ENCODE results near the gene GEMIN5. TPM values are rescaled to one million over a fixed set of nuclear protein-coding genes. Genes with fewer than 3 reads are reported as not detected.

Gene GEMIN5
- total RNA-seq, 1 donor from 2014 or later = 20.9 TPM

DNA sequence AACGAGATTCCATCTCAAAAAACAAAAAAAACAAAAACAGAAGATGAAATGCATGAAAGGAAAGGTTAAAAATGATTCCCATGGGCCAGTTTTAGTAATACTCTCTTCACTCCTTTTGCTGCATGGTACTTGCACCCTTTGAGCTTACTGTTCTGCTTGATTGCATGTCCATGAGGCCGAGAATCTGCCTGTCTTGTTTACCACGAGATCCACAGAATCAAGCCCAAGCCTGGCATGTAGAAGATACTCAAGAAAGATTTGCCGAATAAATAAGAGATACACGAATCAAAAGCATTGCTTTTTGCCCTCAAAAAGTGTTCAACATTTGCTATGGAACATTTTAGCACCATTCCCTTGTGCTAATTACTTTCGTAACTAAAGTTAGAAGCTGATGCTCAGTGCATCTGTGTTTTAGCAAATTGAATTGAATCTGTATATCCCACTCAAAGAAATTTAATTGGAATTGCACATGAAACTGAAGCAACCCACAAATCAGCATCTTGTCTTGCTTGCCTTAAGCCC is 88.7 kb downstream of the GEMIN5 start:
- no peak for DNase-seq (ENCODE audit: low spot score)

DNA sequence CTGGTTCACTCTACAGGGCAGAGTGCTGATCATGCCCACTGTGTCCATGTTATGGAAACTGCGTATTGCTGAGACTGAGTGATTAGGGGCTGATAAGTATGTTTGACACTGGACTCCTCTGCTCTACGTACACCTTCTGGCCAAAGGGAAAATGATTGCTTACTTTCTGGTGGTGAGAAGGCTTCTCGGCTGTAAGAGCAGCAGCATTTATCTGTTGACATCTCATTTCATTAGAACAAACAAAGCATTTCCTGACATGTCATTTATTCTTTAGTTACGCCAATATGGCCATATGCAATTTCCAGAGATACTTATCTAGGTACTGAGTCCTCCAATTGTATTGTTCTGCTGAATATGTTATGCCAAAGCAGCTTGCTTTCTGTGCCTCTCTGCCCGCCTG is 93.2 kb downstream of the GEMIN5 start:
- no peak for DNase-seq (ENCODE audit: low spot score)

DNA sequence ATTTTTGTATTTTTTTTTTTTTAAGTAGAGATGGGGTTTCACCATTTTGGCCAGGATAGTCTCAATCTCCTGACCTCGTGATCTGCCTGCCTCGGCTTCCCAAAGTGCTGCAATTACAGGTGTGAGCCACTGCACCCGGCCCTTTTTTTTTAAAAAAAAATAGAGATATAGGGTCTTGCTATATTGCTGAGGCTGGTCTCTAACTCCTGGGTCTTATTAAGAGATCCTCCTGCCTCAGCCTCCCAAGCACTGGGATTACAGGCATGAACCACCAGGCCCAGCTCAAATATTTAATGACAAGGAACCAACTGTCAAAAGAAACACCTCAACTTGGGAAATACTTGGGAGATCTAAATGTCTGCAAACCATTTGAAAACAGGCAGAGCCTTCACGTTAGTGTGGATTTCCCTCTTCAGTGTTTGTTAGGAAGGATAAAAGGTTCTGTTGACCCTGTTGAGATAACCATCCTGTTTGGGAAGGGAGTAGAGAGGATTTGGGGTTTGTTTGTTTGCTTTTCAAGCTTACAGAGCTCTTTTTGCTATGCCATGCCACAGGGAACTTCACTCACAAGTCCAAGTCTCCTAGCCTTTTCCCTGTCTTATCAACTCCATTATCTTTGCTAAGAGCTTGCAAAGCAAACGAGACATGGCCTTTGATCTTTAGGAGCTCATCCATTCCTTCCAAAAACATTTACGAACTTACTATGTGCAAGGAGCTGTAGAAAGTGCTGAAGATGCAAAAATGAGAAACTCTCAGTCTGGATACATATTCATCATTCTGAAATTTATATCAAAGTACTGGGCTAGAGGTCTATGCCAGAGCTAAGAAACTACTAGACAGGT is 95.1 kb downstream of the GEMIN5 start:
- DNase-seq (ENCODE audit: low spot score) = no peak

- DNase-seq (ENCODE audit: low spot score) = no peak
These were observed 96.7 kb downstream of the GEMIN5 start for GRCh38 chr5:154841273-154841661.

- no peak for DNase-seq (ENCODE audit: low spot score)
These were observed 97.4 kb downstream of the GEMIN5 start for GRCh38 chr5:154840435-154841272.

Other genes starting within 250 kb of the GEMIN5 start
- gene LARP1, start 182.8 kb downstream of the GEMIN5 start, total RNA-seq = 300 TPM
- gene FAXDC2, start 87.6 kb downstream of the GEMIN5 start, total RNA-seq = 15.0 TPM
- gene CNOT8, start 79.6 kb downstream of the GEMIN5 start, total RNA-seq = 39.2 TPM
- gene MRPL22, start 2.9 kb upstream of the GEMIN5 start, total RNA-seq = 30.5 TPM
- not detected for gene KIF4B, start 75.5 kb upstream of the GEMIN5 start, total RNA-seq